Fibroblast of lung (primary cell): Measurements from ENCODE around the gene SPOCK1. TPM values are rescaled to one million over a fixed set of nuclear protein-coding genes. Genes with fewer than 3 reads are reported as not detected.

Experiments
- DNase-seq, 2 donors: peaks; one replicate each; pipeline versions ENCODE4 v3.0.0 to v3.0.0-alpha.2; 2010; ENCODE audit warnings: low read depth in 2 of 2
- H2AFZ ChIP-seq: 2 replicates; pipeline ENCODE4 v1.5.1; 2012; ENCODE audit warnings: low read length, control low read depth, inconsistent platforms
- H3K27ac ChIP-seq: 2 replicates; pipeline ENCODE4 v1.5.1; 2011; ENCODE audit warnings: low read length, control low read depth; ENCODE audit not compliant: insufficient read depth
- H3K27me3 ChIP-seq: 2 replicates; pipeline ENCODE4 v1.5.1; 2011; ENCODE audit warnings: mild to moderate bottlenecking, low read length; ENCODE audit not compliant: control insufficient read depth, insufficient read depth
- H3K36me3 ChIP-seq: 2 replicates; pipeline ENCODE4 v1.5.1; 2011; ENCODE audit warnings: low read length; ENCODE audit not compliant: control insufficient read depth, insufficient read depth
- H3K4me1 ChIP-seq: 2 replicates; pipeline ENCODE4 v1.5.1; 2011; ENCODE audit warnings: low read length; ENCODE audit not compliant: control insufficient read depth, insufficient read depth; ENCODE audit errors: extremely low read depth
- H3K4me2 ChIP-seq: 2 replicates; pipeline ENCODE4 v1.5.1; 2011; ENCODE audit warnings: low read length, control low read depth; ENCODE audit not compliant: insufficient read depth; ENCODE audit errors: extremely low read depth
- H3K4me3 ChIP-seq, 4 experiments: fragments of 200-600 bp in 1 of 4; sonication (generic) in 1 of 4; replicated peaks in 1 of 4; 2 replicates each; pipeline ENCODE4 v1.5.1; 2011 to 2016; ENCODE audit warnings: low read length in 4 of 4, low read depth in 3 of 4, mild to moderate bottlenecking in 3 of 4, control low read depth in 2 of 4, inconsistent platforms in 1 of 4, mixed read lengths in 1 of 4; ENCODE audit not compliant: insufficient read depth in 1 of 4; ENCODE audit errors: control extremely low read depth in 1 of 4
- H3K79me2 ChIP-seq: 2 replicates; pipeline ENCODE4 v1.5.1; 2012; ENCODE audit warnings: mild to moderate bottlenecking, low read length, inconsistent platforms; ENCODE audit not compliant: control insufficient read depth, insufficient read depth
- H3K9ac ChIP-seq: 2 replicates; pipeline ENCODE4 v1.5.1; 2011; ENCODE audit warnings: mild to moderate bottlenecking, low read length, control low read depth; ENCODE audit not compliant: insufficient read depth
- H3K9me3 ChIP-seq: 2 replicates; pipeline ENCODE4 v1.5.1; 2012; ENCODE audit warnings: low read depth, low read length; ENCODE audit not compliant: control insufficient read depth, insufficient read depth
- H4K20me1 ChIP-seq: 2 replicates; pipeline ENCODE4 v1.5.1; 2011; ENCODE audit warnings: low read length; ENCODE audit not compliant: control insufficient read depth, insufficient read depth; ENCODE audit errors: extremely low read depth
- CTCF ChIP-seq, 2 donors: IDR thresholded peaks in 1 of 2; conservative IDR thresholded peaks in 1 of 2; 1 replicate in 1 of 2; 2 replicates in 1 of 2; pipeline ENCODE4 v1.5.1; 2011 to 2012; ENCODE audit warnings: low read length in 2 of 2, control low read depth in 1 of 2, inconsistent platforms in 1 of 2, low read depth in 1 of 2, mild to moderate bottlenecking in 1 of 2
- EZH2 ChIP-seq: IDR thresholded peaks from 2 replicates; pipeline ENCODE4 v1.5.1; 2012; ENCODE audit warnings: low read length, control low read depth, mild to moderate bottlenecking; ENCODE audit errors: missing control alignments
- polyA plus RNA-seq, 2 donors: library from polyadenylated mRNA; depleted of rRNA in 1 of 2; stranded (reverse) in 1 of 2; unstranded in 1 of 2; fragments of >200 nt; gene quantifications; 2 replicates each; pipeline ENCODE4 v1.2.1, GENCODE V29; 2011 to 2012; ENCODE audit warnings: missing spikeins in 1 of 2
- total RNA-seq: library from RNA; depleted of rRNA; stranded (reverse); fragments of >200 nt; gene quantifications from 2 replicates; pipeline ENCODE4 v1.2.1, GENCODE V29; 2014

SPOCK1 gene
- total and polyA plus RNA-seq, 2 donors (not counting 1 experiment from before 2014, with no cell fraction given) = 11.1 to 34.9 TPM

GRCh38 chr5:137176126-137176525 lies 323.0 kb downstream of the SPOCK1 start:
- Histone ChIP-seq H3K4me2 (no peak overlapping the region), H3K4me1 (no peaks in the 10 kb centered on the region), H3K27ac (no peak overlapping the region), H3K9me3 (no peaks in the 10 kb centered on the region), H3K79me2 (no peaks in the 10 kb centered on the region), H3K36me3 (no peaks in the 10 kb centered on the region), H3K27me3 (no peaks in the 10 kb centered on the region), H4K20me1 (no peaks in the 10 kb centered on the region), H2AFZ (no peak overlapping the region), H3K4me3 (no peak overlapping the region), H3K9ac (no peak overlapping the region)
- DNase-seq = no peak
- no peak for TF ChIP-seq CTCF (conservative IDR thresholded peaks at IDR 0.05 in 1 of 2, IDR thresholded peaks at IDR 0.05 in 1 of 2; ENCODE audit: low read depth in 1 of 2, low read length in 2 of 2)
- TF ChIP-seq EZH2 = no peak

- Histone ChIP-seq H3K79me2 (no peaks in the 10 kb centered on the region), H3K4me3 (no peak overlapping the region), H3K4me1 (no peaks in the 10 kb centered on the region)
These were observed 324.9 kb downstream of the SPOCK1 start for GRCh38 chr5:137174196-137174595.

DNA sequence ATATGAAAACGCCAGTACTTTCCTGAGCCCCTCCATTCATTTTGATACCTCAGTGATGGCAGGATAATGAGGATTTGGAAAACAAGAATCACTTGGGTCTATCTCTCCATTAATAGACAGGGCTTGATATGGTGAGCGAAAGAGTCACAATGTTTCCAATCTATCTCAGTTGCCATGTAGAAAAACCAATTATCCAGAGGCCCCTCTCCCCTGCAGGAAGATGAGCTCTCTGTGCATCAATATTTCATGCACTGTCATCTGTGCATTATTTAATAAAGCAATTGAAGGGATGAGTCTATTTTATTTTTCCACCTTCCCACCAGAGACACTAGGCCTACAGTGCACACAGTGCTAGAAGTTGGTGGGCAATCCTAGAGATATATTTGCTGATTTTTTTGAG lies 326.9 kb downstream of the SPOCK1 start:
- no peaks in the 10 kb centered on the region for H3K79me2 ChIP-seq
- no peak overlapping the region for H3K9ac ChIP-seq
- no peak for DNase-seq
- TF ChIP-seq EZH2 (no peak), CTCF (conservative IDR thresholded peaks at IDR 0.05 in 1 of 2, IDR thresholded peaks at IDR 0.05 in 1 of 2; ENCODE audit: low read depth in 1 of 2, low read length in 2 of 2) (no peak)
- H3K9me3 ChIP-seq = no peaks in the 10 kb centered on the region
- no peak overlapping the region for H3K4me3 ChIP-seq
- no peak overlapping the region for H2AFZ ChIP-seq
- no peaks in the 10 kb centered on the region for H3K27me3 ChIP-seq
- H4K20me1 ChIP-seq = no peaks in the 10 kb centered on the region
- H3K27ac ChIP-seq = no peak overlapping the region
- H3K4me2 ChIP-seq = no peak overlapping the region
- H3K36me3 ChIP-seq = no peaks in the 10 kb centered on the region
- H3K4me1 ChIP-seq = no peaks in the 10 kb centered on the region

More at GRCh38 chr5:137174196-137174595, 324.9 kb downstream of the SPOCK1 start:
- Histone ChIP-seq H3K27me3 (no peaks in the 10 kb centered on the region), H3K36me3 (no peaks in the 10 kb centered on the region), H3K27ac (no peak overlapping the region), H3K9me3 (no peaks in the 10 kb centered on the region), H3K4me2 (no peak overlapping the region), H2AFZ (no peak overlapping the region), H3K9ac (no peak overlapping the region), H4K20me1 (no peaks in the 10 kb centered on the region)
- no peak for TF ChIP-seq CTCF (conservative IDR thresholded peaks at IDR 0.05 in 1 of 2, IDR thresholded peaks at IDR 0.05 in 1 of 2; ENCODE audit: low read depth in 1 of 2, low read length in 2 of 2)
- TF ChIP-seq EZH2 = no peak
- no peak for DNase-seq
